ENCODE data around the gene TCAF1.
A peak's percentile ranks its signal among the peaks of the same experiment; 100 is the strongest.
"Not testable (repeated sequence)": the region's sequence is repeated elsewhere in the genome, so short reads cannot be mapped to it uniquely, and the experiment has no call there.

Gene TCAF1

GRCh38 chr7:143855443-143855842, 46.5 kb downstream of the TCAF1 start:
- DNase-seq (ENCODE audit: low read depth), result not testable (repeated sequence)

- DNase-seq (ENCODE audit: low read depth), result no peak
These were observed 51.3 kb downstream of the TCAF1 start for GRCh38 chr7:143850682-143851081.

GRCh38 chr7:143849785-143850479, 52.0 kb downstream of the TCAF1 start:
- no peak for DNase-seq (ENCODE audit: low read depth)

- DNase-seq (ENCODE audit: low read depth), result no peak
These were observed 53.8 kb downstream of the TCAF1 start for GRCh38 chr7:143848192-143848591.

GRCh38 chr7:143846692-143847091, 55.3 kb downstream of the TCAF1 start:
- no peak for DNase-seq (ENCODE audit: low read depth)

- DNase-seq (ENCODE audit: low read depth), result not testable (repeated sequence)
These were observed 60.3 kb downstream of the TCAF1 start for GRCh38 chr7:143841696-143842095.

GRCh38 chr7:143840062-143840461, 61.9 kb downstream of the TCAF1 start:
- DNase-seq (ENCODE audit: low read depth), result not testable (repeated sequence)

GRCh38 chr7:143837223-143837622, 64.8 kb downstream of the TCAF1 start:
- DNase-seq (ENCODE audit: low read depth), result peak; percentile 97

GRCh38 chr7:143836622-143837021, 65.4 kb downstream of the TCAF1 start:
- DNase-seq (ENCODE audit: low read depth), result peak; percentile 95

- DNase-seq (ENCODE audit: low read depth), result not testable (repeated sequence)
These were observed 65.9 kb downstream of the TCAF1 start for GRCh38 chr7:143836088-143836487.

- not testable (repeated sequence) for DNase-seq (ENCODE audit: low read depth)
These were observed 75.4 kb downstream of the TCAF1 start for GRCh38 chr7:143826578-143826977.

GRCh38 chr7:143824295-143825135, 77.5 kb downstream of the TCAF1 start:
- DNase-seq (ENCODE audit: low read depth), result not testable (repeated sequence)

- DNase-seq (ENCODE audit: low read depth), result not testable (repeated sequence)
These were observed 78.2 kb downstream of the TCAF1 start for GRCh38 chr7:143823634-143824294.

GRCh38 chr7:143821392-143822277, 80.3 kb downstream of the TCAF1 start:
- not testable (repeated sequence) for DNase-seq (ENCODE audit: low read depth)

GRCh38 chr7:143817873-143818272, 84.1 kb downstream of the TCAF1 start:
- not testable (repeated sequence) for DNase-seq (ENCODE audit: low read depth)

- not testable (repeated sequence) for DNase-seq (ENCODE audit: low read depth)
These were observed 85.4 kb downstream of the TCAF1 start for GRCh38 chr7:143816471-143817133.

- not testable (repeated sequence) for DNase-seq (ENCODE audit: low read depth)
These were observed 91.3 kb downstream of the TCAF1 start for GRCh38 chr7:143810639-143811038.

- DNase-seq (ENCODE audit: low read depth), result not testable (repeated sequence)
These were observed 95.3 kb downstream of the TCAF1 start for GRCh38 chr7:143806664-143807071.

Data from activated gamma-delta T cell treated with anti-CD3 and anti-CD28 coated beads, Interleukin-2, amount 50 U/mL, for 16 hours (primary cell).